Stomach (tissue), 4 donors: ENCODE measurements around the gene TNRC18.

Experiments
- CTCF ChIP-seq, 7 experiments: fragments of 450-650 bp in 4 of 7; fragments of 200-600 bp in 3 of 7; sonication (generic) in 3 of 7; IDR thresholded peaks; one replicate each; pipeline ENCODE4 v1.5.1; 2016 to 2019; ENCODE audit warnings: antibody characterized with exemption in 7 of 7, control low read depth in 2 of 7, mild to moderate bottlenecking in 1 of 7
- POLR2A ChIP-seq, 4 donors: fragments of 450-650 bp; IDR thresholded peaks; one replicate each; pipeline ENCODE4 v1.6.1; 2016; ENCODE audit warnings: antibody characterized with exemption in 4 of 4, control low read depth in 2 of 4, mild to moderate bottlenecking in 1 of 4, moderate library complexity in 1 of 4
- POLR2AphosphoS5 ChIP-seq, 3 donors: sonication (generic); formaldehyde crosslinking; IDR thresholded peaks; one replicate each; pipeline ENCODE4 v1.6.1; 2016; ENCODE audit warnings: antibody characterized with exemption in 3 of 3

DNA sequence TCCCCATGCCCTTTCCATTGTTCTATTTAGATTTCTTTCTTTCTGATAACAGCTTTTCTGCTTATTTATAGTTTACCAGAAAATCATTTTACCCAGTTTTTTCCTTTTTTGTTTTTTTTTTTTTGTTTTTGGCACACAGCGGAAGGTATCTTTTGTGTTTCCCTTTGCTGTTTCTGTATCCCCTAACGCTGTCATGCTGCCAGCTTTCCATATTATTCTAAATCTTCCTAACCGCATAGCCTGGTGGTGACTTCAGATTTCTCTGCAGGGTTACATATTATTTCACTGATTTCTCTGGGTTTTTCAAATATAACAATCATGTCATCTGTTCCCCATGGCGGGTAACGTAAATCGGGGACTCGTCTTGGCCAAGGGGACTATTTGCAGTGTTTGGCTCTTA lies 144.9 kb downstream of the TNRC18 start:
- TF ChIP-seq CTCF (IDR thresholded peaks at IDR 0.05) (no peak), POLR2A (IDR thresholded peaks at IDR 0.05) (no peak), POLR2AphosphoS5 (IDR thresholded peaks at IDR 0.05) (no peak)
